OCI-LY3 (cell line): Measurements from ENCODE around the gene CDH4.

Source experiments
- CTCF ChIP-seq: fragments of 200-600, 300-600 bp; sonication (generic); IDR thresholded peaks from 2 replicates; pipeline ENCODE4 v1.5.1; 2014; ENCODE audit warnings: antibody characterized with exemption, low read length, low read depth
- EZH2phosphoT487 ChIP-seq: fragments of 200-600 bp; shearing (Covaris generic); IDR thresholded peaks from 2 replicates; pipeline ENCODE4 v1.6.1; 2018; ENCODE audit warnings: antibody characterized with exemption, mixed run types, low read depth

GRCh38 chr20:61222699-61223098 lies 29.4 kb upstream of the CDH4 start:
- TF ChIP-seq CTCF: no peak
- no peak for TF ChIP-seq EZH2phosphoT487
